Right lobe of liver (tissue), 6 donors: ENCODE measurements around the gene PJA2. TPM values are rescaled to one million over a fixed set of nuclear protein-coding genes. Genes with fewer than 3 reads are reported as not detected.
A peak's percentile ranks its signal among the peaks of the same experiment; 100 is the strongest.

Source experiments
- ATAC-seq, 4 donors: fragments of 200-7000 bp; cut with Tn5 transposase; one replicate each; pipeline ENCODE4 v1.9.1; 2020; ENCODE audit warnings: mild to moderate bottlenecking in 4 of 4, moderate library complexity in 4 of 4
- DNase-seq, 3 donors: peaks; one replicate each; pipeline ENCODE4 v3.0.0-alpha.2; 2020
- H3K27ac ChIP-seq, 3 donors: fragments of 200-600 bp; one replicate each; pipeline ENCODE4 v1.8.0; 2022
- H3K27me3 ChIP-seq, 2 donors: fragments of 200-600 bp; one replicate each; pipeline ENCODE4 v1.8.0; 2022
- H3K36me3 ChIP-seq, 4 donors: fragments of 200-600 bp; sonication (generic) in 1 of 4; one replicate each; pipeline versions ENCODE4 v1.5.1 to v1.8.0; 2017 to 2022; ENCODE audit warnings: control low read depth in 1 of 4
- H3K4me1 ChIP-seq, 4 donors: fragments of 200-600 bp; sonication (generic) in 1 of 4; one replicate each; pipeline versions ENCODE4 v1.5.1 to v1.8.0; 2017 to 2022; ENCODE audit warnings: control low read depth in 1 of 4
- H3K4me3 ChIP-seq, 3 donors: fragments of 200-600 bp; one replicate each; pipeline ENCODE4 v1.8.0; 2022
- H3K9me3 ChIP-seq, 4 donors: fragments of 200-600 bp; sonication (generic) in 1 of 4; one replicate each; pipeline versions ENCODE4 v1.5.1 to v1.8.0; 2017 to 2022; ENCODE audit warnings: control low read depth in 1 of 4
- CTCF ChIP-seq, 4 donors: fragments of 200-600 bp in 3 of 4; fragments of 450-650 bp in 1 of 4; IDR thresholded peaks; one replicate each; pipeline versions ENCODE4 v1.5.1 to v1.8.0; 2016 to 2022; ENCODE audit warnings: antibody characterized with exemption in 4 of 4, mild to moderate bottlenecking in 2 of 4
- POLR2A ChIP-seq: fragments of 450-650 bp; IDR thresholded peaks from one replicate; pipeline ENCODE4 v1.6.1; 2017; ENCODE audit warnings: antibody characterized with exemption, mild to moderate bottlenecking
- WGBS: methylation state at CpG from one replicate; pipeline ENCODE4 v1.1.6; 2018; ENCODE audit warnings: low coverage, low lambda C conversion rate; ENCODE audit not compliant: insufficient coverage; ENCODE audit errors: missing lambda C conversion rate; 5-methylcytosine and 5-hydroxymethylcytosine counted together
- intact Hi-C, 2 donors: fragments of 100-400 bp; cut with DNase I; formaldehyde crosslinking; loops; one replicate each; pipeline versions ENCODE4 v1.11.2 to v1.14.1; 2022
- total RNA-seq, 6 experiments: library from RNA; depleted of rRNA in 2 of 6; stranded (reverse); fragments of >200 nt in 2 of 6; fragmentation: NEBNext Ultra II Directional in 3 of 6; extraction: Animal tissue kit (Norgen Biotek cat#: 25700) in 3 of 6; gene quantifications; one replicate each; pipeline versions ENCODE4 v1.1.0 to v1.2.4, GENCODE V29; 2016 to 2023
- donor health status: DM: no; HTN: yes; CAD: no.
- donor health status: DM: no; HTN: no; CAD: no.
- donor health status: DM: no; HTN: no; CAD: no.
- donor health status: DM: no; HTN: yes; CAD: no.
- donor health status: DM: no; HTN: yes; CAD: no.

The PJA2 gene
- total RNA-seq, 6 experiments from 2014 or later = 34.2 to 47.3 (median 40.8) TPM

- ATAC-seq (no peak), DNase-seq (no peak)
- Histone ChIP-seq H3K4me1 (no peaks in the 10 kb centered on the region), H3K36me3 (peaks cover 0 to 35% (median 27%) of the 10 kb centered on the region in 4 donors), H3K9me3 (peaks cover 0 to 8% (median 2%) of the 10 kb centered on the region in 4 donors), H3K27ac (no peak overlapping the region), H3K4me3 (no peak overlapping the region), H3K27me3 (no peaks in the 10 kb centered on the region)
- 94% methylated on average over 3 of the region's 3 CpGs for WGBS
- TF ChIP-seq POLR2A (no peak), CTCF (IDR thresholded peaks at IDR 0.05) (no peak)
- intact Hi-C loops = no loop called here
Observed at GRCh38 chr5:109364977-109365376, 44.8 kb downstream of the PJA2 start.

- intact Hi-C loops = no loop called here
- no peak overlapping the region for H3K4me3 ChIP-seq
- 75% methylated on average over 3 of the region's 3 CpGs for WGBS
- H3K36me3 ChIP-seq = peaks cover 0 to 41% (median 17%) of the 10 kb centered on the region in 4 donors
- TF ChIP-seq POLR2A = no peak
- TF ChIP-seq CTCF (IDR thresholded peaks at IDR 0.05) = no peak
- ATAC-seq (no peak), DNase-seq (no peak)
- no peak overlapping the region for H3K27ac ChIP-seq
- H3K9me3 ChIP-seq = no peaks in the 10 kb centered on the region
- H3K27me3 ChIP-seq = no peaks in the 10 kb centered on the region
- H3K4me1 ChIP-seq = no peaks in the 10 kb centered on the region
Observed at GRCh38 chr5:109359642-109360041, 50.1 kb downstream of the PJA2 start.

- intact Hi-C loops = no loop called here
- 93% methylated on average over 2 of the region's 2 CpGs for WGBS
- DNase-seq (no peak), ATAC-seq (no peak)
- H3K4me1 ChIP-seq = no peaks in the 10 kb centered on the region
- H3K27ac ChIP-seq = no peak overlapping the region
- no peak overlapping the region for H3K4me3 ChIP-seq
- TF ChIP-seq POLR2A (no peak), CTCF (IDR thresholded peaks at IDR 0.05) (no peak)
- H3K27me3 ChIP-seq = no peaks in the 10 kb centered on the region
- peaks cover 0 to 41% (median 16%) of the 10 kb centered on the region in 4 donors for H3K36me3 ChIP-seq
- no peaks in the 10 kb centered on the region for H3K9me3 ChIP-seq
Observed at GRCh38 chr5:109357807-109358206, 52.0 kb downstream of the PJA2 start.

GRCh38 chr5:109354761-109355160 lies 55.0 kb downstream of the PJA2 start:
- 94% methylated on average over 2 of the region's 2 CpGs for WGBS
- DNase-seq (no peak), ATAC-seq (peak in 2 of 4 donors; percentile 12 to 35)
- Histone ChIP-seq H3K36me3 (peaks cover 3 to 22% (median 7%) of the 10 kb centered on the region in 4 donors), H3K4me1 (no peaks in the 10 kb centered on the region), H3K27ac (no peak overlapping the region), H3K27me3 (no peaks in the 10 kb centered on the region), H3K4me3 (no peak overlapping the region), H3K9me3 (no peaks in the 10 kb centered on the region)
- intact Hi-C loops = no loop called here
- no peak for TF ChIP-seq CTCF (IDR thresholded peaks at IDR 0.05)
